ENCODE measurements around the gene RHPN2. TPM values are rescaled to one million over a fixed set of nuclear protein-coding genes. Genes with fewer than 3 reads are reported as not detected.

RHPN2 gene
- polyA plus RNA-seq, 2 of the 4 experiments (the other 2 are of a cell fraction): 60.5 to 140 TPM

DNA sequence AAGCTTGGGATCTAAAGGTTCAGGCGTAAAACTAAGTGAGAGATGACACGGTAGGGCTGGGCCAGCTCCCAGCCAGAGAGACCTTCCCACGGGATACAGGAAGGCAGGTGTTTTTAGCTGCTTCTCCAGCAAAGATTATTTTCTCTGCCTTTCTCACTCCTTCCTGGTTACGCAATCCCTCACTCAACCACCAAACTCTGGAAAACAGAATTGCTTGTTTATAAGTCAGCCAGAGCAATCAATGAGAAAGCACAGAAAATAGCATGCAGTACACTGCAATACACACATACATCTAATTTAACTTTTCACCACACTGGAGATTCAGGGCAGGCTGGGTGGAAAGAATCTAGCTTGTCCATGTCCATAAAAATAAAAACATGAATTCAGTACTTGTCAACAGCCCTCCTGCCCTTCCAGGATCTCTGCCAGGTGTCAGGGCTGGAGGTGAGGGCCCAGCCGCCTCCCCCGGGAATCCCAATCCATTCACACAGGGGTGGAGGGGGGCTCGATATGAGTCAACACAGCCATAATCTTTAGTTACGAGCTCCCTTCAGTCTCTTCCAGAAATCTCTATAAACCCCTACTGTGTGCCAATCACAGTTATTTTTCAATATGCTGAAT, 12.2 kb downstream of the RHPN2 start:
- Histone ChIP-seq H3K27ac (peak overlapping the region; percentile 49 to 77), H3K9me3 (no peaks in the 10 kb centered on the region), H3K4me3 (no peak overlapping the region), H3K4me2 (peak overlapping the region; percentile 64), H3K4me1 (peaks cover 88% of the 10 kb centered on the region)
- ChIA-PET CTCF (interaction anchor here (1.0 to 3.8 kb wide), 11 partner anchors 9 to 131 kb away, joined by 3 to 17 read pairs (median 4); no protein-coding TSS in a partner anchor), POLR2A (interaction anchor here (0.7 to 1.7 kb wide), 3 partner anchors 11 to 251 kb away, joined by 4 to 13 read pairs (median 12); partner anchors contain the start of gene RHPN2)
- 34% methylated on average over 8 of the region's 8 CpGs for WGBS (ENCODE audit: missing lambda C conversion rate)
- TF ChIP-seq FOSL2 (IDR thresholded peaks at IDR 0.05) (no peak), FOSL2 (CRISPR knock-in tag; IDR thresholded peaks at IDR 0.05) (peak; percentile 13; the same call in 1 of the 2 replicates), SMC3 (IDR thresholded peaks at IDR 0.05) (peak; percentile 32; the same call in 2 of the 3 replicates), TP53 (CRISPR knock-in tag; IDR thresholded peaks at IDR 0.05) (peak; percentile 56; the same call in 1 of the 2 replicates), HOXB5 (CRISPR knock-in tag; IDR thresholded peaks at IDR 0.05) (no peak), CEBPB (IDR thresholded peaks at IDR 0.05) (peak; percentile 100)
- TF ChIP-seq, protein P1, sequence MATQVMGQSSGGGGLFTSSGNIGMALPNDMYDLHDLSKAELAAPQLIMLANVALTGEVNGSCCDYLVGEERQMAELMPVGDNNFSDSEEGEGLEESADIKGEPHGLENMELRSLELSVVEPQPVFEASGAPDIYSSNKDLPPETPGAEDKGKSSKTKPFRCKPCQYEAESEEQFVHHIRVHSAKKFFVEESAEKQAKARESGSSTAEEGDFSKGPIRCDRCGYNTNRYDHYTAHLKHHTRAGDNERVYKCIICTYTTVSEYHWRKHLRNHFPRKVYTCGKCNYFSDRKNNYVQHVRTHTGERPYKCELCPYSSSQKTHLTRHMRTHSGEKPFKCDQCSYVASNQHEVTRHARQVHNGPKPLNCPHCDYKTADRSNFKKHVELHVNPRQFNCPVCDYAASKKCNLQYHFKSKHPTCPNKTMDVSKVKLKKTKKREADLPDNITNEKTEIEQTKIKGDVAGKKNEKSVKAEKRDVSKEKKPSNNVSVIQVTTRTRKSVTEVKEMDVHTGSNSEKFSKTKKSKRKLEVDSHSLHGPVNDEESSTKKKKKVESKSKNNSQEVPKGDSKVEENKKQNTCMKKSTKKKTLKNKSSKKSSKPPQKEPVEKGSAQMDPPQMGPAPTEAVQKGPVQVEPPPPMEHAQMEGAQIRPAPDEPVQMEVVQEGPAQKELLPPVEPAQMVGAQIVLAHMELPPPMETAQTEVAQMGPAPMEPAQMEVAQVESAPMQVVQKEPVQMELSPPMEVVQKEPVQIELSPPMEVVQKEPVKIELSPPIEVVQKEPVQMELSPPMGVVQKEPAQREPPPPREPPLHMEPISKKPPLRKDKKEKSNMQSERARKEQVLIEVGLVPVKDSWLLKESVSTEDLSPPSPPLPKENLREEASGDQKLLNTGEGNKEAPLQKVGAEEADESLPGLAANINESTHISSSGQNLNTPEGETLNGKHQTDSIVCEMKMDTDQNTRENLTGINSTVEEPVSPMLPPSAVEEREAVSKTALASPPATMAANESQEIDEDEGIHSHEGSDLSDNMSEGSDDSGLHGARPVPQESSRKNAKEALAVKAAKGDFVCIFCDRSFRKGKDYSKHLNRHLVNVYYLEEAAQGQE (IDR thresholded peaks at IDR 0.05): no peak
- TF ChIP-seq, protein P2, sequence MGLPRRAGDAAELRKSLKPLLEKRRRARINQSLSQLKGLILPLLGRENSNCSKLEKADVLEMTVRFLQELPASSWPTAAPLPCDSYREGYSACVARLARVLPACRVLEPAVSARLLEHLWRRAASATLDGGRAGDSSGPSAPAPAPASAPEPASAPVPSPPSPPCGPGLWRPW (IDR thresholded peaks at IDR 0.05): 0 out of 2 replicates have a peak, but pooled peaks have one; percentile 34
- DNase-seq (ENCODE audit: low read depth in 1 of 2, low spot score in 1 of 2) (peak in 1 of 2 experiments; percentile 66), ATAC-seq (peak; percentile 19 to 45), FAIRE-seq (peak; percentile 82)

DNA sequence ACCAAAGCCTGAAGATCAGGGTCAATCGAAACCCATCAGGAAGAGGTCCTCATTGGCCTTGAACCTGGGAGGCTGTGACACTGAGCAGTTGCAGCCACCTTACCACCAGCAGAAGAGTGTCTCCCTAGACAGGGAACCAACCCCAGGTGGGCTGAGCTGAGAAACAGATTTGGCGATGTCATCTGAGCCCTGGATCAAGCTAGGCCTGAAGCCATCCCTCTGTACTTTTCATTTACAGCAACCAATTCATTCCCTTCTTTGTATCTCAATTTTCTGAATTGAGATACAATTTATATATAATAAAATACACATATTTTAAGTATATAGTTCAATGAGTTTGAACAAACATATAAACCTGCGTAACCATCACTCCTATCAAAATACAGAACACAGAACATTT, 14.6 kb downstream of the RHPN2 start:
- no peak overlapping the region for H3K4me2 ChIP-seq
- no peak overlapping the region for H3K4me3 ChIP-seq
- peak overlapping the region in 1 of 2 experiments; percentile 74; a peak in 4 of 6 replicates for H3K27ac ChIP-seq
- 96% methylated on average over 3 of the region's 3 CpGs for WGBS (ENCODE audit: missing lambda C conversion rate)
- H3K9me3 ChIP-seq: no peaks in the 10 kb centered on the region
- ChIA-PET CTCF (interaction anchor here (2.6 to 3.6 kb wide), 2 partner anchors 9 to 68 kb away, joined by 11 to 14 read pairs; no protein-coding TSS in a partner anchor), POLR2A (no interaction called here)
- FAIRE-seq: peak; percentile 65
- DNase-seq (ENCODE audit: low read depth in 1 of 2, low spot score in 1 of 2): no peak
- no peak for ATAC-seq
- TF ChIP-seq NPAS2 (CRISPR knock-in tag; IDR thresholded peaks at IDR 0.05; ENCODE audit: borderline replicate concordance): no peak
- no peak for TF ChIP-seq FOXS1 (CRISPR knock-in tag; IDR thresholded peaks at IDR 0.05)
- no peak for TF ChIP-seq NR3C1 (IDR thresholded peaks at IDR 0.05)
- no peak for TF ChIP-seq HEYL (CRISPR knock-in tag; IDR thresholded peaks at IDR 0.05)
- TF ChIP-seq FOSB (CRISPR knock-in tag; IDR thresholded peaks at IDR 0.05): no peak
- TF ChIP-seq, protein P3, sequence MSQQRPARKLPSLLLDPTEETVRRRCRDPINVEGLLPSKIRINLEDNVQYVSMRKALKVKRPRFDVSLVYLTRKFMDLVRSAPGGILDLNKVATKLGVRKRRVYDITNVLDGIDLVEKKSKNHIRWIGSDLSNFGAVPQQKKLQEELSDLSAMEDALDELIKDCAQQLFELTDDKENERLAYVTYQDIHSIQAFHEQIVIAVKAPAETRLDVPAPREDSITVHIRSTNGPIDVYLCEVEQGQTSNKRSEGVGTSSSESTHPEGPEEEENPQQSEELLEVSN (IDR thresholded peaks at IDR 0.05; ENCODE audit: borderline replicate concordance, low read depth): no peak
- TF ChIP-seq CHD2 (IDR thresholded peaks at IDR 0.05; ENCODE audit: low read length, partially characterized antibody): no peak
- TF ChIP-seq, protein P4, sequence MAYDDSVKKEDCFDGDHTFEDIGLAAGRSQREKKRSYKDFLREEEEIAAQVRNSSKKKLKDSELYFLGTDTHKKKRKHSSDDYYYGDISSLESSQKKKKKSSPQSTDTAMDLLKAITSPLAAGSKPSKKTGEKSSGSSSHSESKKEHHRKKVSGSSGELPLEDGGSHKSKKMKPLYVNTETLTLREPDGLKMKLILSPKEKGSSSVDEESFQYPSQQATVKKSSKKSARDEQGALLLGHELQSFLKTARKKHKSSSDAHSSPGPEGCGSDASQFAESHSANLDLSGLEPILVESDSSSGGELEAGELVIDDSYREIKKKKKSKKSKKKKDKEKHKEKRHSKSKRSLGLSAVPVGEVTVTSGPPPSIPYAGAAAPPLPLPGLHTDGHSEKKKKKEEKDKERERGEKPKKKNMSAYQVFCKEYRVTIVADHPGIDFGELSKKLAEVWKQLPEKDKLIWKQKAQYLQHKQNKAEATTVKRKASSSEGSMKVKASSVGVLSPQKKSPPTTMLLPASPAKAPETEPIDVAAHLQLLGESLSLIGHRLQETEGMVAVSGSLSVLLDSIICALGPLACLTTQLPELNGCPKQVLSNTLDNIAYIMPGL (CRISPR knock-in tag; IDR thresholded peaks at IDR 0.05; ENCODE audit: borderline replicate concordance): no peak
- no peak for TF ChIP-seq TP53 (CRISPR knock-in tag; IDR thresholded peaks at IDR 0.05)
- TF ChIP-seq MAFK (IDR thresholded peaks at IDR 0.05; ENCODE audit: partially characterized antibody): no peak
- no peak for TF ChIP-seq KDM5A (IDR thresholded peaks at IDR 0.05)
- TF ChIP-seq, protein P5, sequence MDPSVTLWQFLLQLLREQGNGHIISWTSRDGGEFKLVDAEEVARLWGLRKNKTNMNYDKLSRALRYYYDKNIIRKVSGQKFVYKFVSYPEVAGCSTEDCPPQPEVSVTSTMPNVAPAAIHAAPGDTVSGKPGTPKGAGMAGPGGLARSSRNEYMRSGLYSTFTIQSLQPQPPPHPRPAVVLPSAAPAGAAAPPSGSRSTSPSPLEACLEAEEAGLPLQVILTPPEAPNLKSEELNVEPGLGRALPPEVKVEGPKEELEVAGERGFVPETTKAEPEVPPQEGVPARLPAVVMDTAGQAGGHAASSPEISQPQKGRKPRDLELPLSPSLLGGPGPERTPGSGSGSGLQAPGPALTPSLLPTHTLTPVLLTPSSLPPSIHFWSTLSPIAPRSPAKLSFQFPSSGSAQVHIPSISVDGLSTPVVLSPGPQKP (IDR thresholded peaks at IDR 0.05; ENCODE audit: low read depth, low read length): no peak
- no peak for TF ChIP-seq ZFP36 (IDR thresholded peaks at IDR 0.05; ENCODE audit: borderline replicate concordance, partially characterized antibody)
- TF ChIP-seq ZC3H11A (IDR thresholded peaks at IDR 0.05): no peak
- TF ChIP-seq ZSCAN20 (CRISPR knock-in tag; IDR thresholded peaks at IDR 0.05): no peak
- no peak for TF ChIP-seq EHMT2 (IDR thresholded peaks at IDR 0.05; ENCODE audit: low read depth)
- no peak for TF ChIP-seq RCOR1 (IDR thresholded peaks at IDR 0.05; ENCODE audit: low read depth, low read length)
- no peak for TF ChIP-seq TFCP2L1 (CRISPR knock-in tag; IDR thresholded peaks at IDR 0.05)
- H3K4me1 ChIP-seq: peaks cover 74% of the 10 kb centered on the region
